Sigmoid colon (tissue), 7 donors: ENCODE results near the gene ZNF771. TPM values are rescaled to one million over a fixed set of nuclear protein-coding genes. Genes with fewer than 3 reads are reported as not detected.

Experiments used
- DNase-seq: peaks from one replicate; pipeline ENCODE4 v3.0.0-alpha.2; 2019
- H3K27ac ChIP-seq, 4 donors: fragments of 200-600 bp; sonication (generic); one replicate each; pipeline ENCODE4 v1.5.1; 2016 to 2019; ENCODE audit warnings: mild to moderate bottlenecking in 1 of 4
- H3K27me3 ChIP-seq, 3 donors: fragments of 200-600 bp; sonication (generic); one replicate each; pipeline ENCODE4 v1.5.1; 2019; ENCODE audit warnings: mild to moderate bottlenecking in 1 of 3
- H3K36me3 ChIP-seq, 4 donors: fragments of 200-600 bp; sonication (generic); one replicate each; pipeline ENCODE4 v1.5.1; 2016 to 2019
- H3K4me1 ChIP-seq, 4 donors: fragments of 200-600 bp; sonication (generic); one replicate each; pipeline ENCODE4 v1.5.1; 2017 to 2019
- H3K4me3 ChIP-seq, 4 donors: fragments of 200-600 bp; sonication (generic); one replicate each; pipeline ENCODE4 v1.5.1; 2017 to 2019; ENCODE audit warnings: mild to moderate bottlenecking in 2 of 4, moderate library complexity in 1 of 4
- H3K9me3 ChIP-seq, 4 donors: fragments of 200-600 bp in 3 of 4; sonication (generic) in 3 of 4; one replicate each; pipeline versions ENCODE4 v1.5.1 to v1.6.1; 2013 to 2019
- EP300 ChIP-seq, 4 donors: sonication (generic); formaldehyde crosslinking; IDR thresholded peaks; one replicate each; pipeline ENCODE4 v1.6.1; 2017; ENCODE audit warnings: antibody characterized with exemption in 4 of 4
- POLR2A ChIP-seq, 2 donors: fragments of 450-650 bp; IDR thresholded peaks; one replicate each; pipeline ENCODE4 v1.6.1; 2016; ENCODE audit warnings: antibody characterized with exemption in 2 of 2, mild to moderate bottlenecking in 2 of 2, moderate library complexity in 2 of 2
- POLR2AphosphoS5 ChIP-seq, 4 donors: sonication (generic); formaldehyde crosslinking; IDR thresholded peaks; one replicate each; pipeline ENCODE4 v1.6.1; 2017; ENCODE audit warnings: antibody characterized with exemption in 4 of 4
- WGBS, 2 donors: extraction: QIAGEN DNeasy Blood & Tissue Kit; methylation state at CpG; one replicate each; pipeline ENCODE4 v1.1.7; 2013; 5-methylcytosine and 5-hydroxymethylcytosine counted together
- intact Hi-C: fragments of 100-400 bp; cut with DNase I; formaldehyde crosslinking; loops from one replicate; pipeline ENCODE4 v1.15.1; 2023
- polyA plus RNA-seq, 3 donors: library from polyadenylated mRNA; stranded (reverse); fragments of 200-250 nt; gene quantifications; one replicate each; pipeline ENCODE4 v1.2.3, GENCODE V29; 2013
- total RNA-seq, 4 donors: library from RNA; depleted of rRNA; stranded (reverse); fragments of >200 nt; gene quantifications; one replicate each; pipeline ENCODE4 v1.1.0, GENCODE V29; 2016
- TF ChIP-seq, protein P1 (sequence below), 4 experiments: fragments of 450-650 bp in 3 of 4; fragments of 200-600 bp in 1 of 4; IDR thresholded peaks; one replicate each; pipeline ENCODE4 v1.5.1; 2016 to 2019; ENCODE audit warnings: antibody characterized with exemption in 4 of 4, mild to moderate bottlenecking in 3 of 4, moderate library complexity in 2 of 4
- donor health status: healthy with polysubstance abuse.
- donor health status: Bipolar disorder and iron deficiency.
- donor health status: healthy.

ZNF771 gene
- total and polyA plus RNA-seq, 7 donors: 2.5 to 30.7 (median 17.4) TPM

DNA sequence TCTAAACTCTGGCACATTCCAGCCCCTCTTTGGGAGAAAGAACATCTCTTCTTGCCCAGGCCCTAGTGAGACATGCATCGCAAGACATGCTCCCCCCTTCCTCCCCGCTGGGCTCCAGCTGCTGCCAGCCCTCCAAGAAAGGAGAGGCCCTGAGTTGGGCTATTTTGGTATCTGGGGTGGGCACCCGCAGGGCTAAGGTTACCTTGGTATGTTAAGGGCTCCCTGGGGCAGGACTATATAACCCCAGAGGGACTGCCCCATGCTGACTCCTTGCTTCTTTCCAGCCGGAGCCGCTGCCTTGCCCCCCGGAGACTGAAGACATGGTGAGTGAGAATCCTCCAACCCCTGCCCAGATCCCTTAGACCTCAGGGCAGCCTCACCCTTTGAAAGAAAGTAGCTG lies 32.9 kb upstream of the ZNF771 start, which contains the start of gene MYL11:
MYL11 (plus strand) TSS at position 265 of the 400 bp plus-strand sequence; CDS start at position 321, 56 bp downstream.
- Histone ChIP-seq H3K4me1 (peaks cover 0 to 28% (median 24%) of the 10 kb centered on the region in 4 donors), H3K27me3 (no peaks in the 10 kb centered on the region), H3K4me3 (no peak within 1 kb of the TSS), H3K9me3 (no peaks in the 10 kb centered on the region), H3K27ac (peak within 1 kb of the TSS in 2 of 4 donors; percentile 19 to 98), H3K36me3 (no peaks in the 10 kb centered on the region)
- no peak for DNase-seq
- intact Hi-C loops: loop anchor here (5.0 to 10.0 kb wide), 2 partner anchors 33 to 280 kb away; partner anchors contain the start of genes TBX6, YPEL3 and ZNF771
- TF ChIP-seq POLR2AphosphoS5 (IDR thresholded peaks at IDR 0.05): no peak
- TF ChIP-seq, protein P1, sequence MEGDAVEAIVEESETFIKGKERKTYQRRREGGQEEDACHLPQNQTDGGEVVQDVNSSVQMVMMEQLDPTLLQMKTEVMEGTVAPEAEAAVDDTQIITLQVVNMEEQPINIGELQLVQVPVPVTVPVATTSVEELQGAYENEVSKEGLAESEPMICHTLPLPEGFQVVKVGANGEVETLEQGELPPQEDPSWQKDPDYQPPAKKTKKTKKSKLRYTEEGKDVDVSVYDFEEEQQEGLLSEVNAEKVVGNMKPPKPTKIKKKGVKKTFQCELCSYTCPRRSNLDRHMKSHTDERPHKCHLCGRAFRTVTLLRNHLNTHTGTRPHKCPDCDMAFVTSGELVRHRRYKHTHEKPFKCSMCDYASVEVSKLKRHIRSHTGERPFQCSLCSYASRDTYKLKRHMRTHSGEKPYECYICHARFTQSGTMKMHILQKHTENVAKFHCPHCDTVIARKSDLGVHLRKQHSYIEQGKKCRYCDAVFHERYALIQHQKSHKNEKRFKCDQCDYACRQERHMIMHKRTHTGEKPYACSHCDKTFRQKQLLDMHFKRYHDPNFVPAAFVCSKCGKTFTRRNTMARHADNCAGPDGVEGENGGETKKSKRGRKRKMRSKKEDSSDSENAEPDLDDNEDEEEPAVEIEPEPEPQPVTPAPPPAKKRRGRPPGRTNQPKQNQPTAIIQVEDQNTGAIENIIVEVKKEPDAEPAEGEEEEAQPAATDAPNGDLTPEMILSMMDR (IDR thresholded peaks at IDR 0.05): no peak
- no peak for TF ChIP-seq EP300 (IDR thresholded peaks at IDR 0.05)
- no peak for TF ChIP-seq POLR2A (IDR thresholded peaks at IDR 0.05)
- WGBS, 2 donors: 94 to 95% methylated on average over 6 of the region's 6 CpGs

DNA sequence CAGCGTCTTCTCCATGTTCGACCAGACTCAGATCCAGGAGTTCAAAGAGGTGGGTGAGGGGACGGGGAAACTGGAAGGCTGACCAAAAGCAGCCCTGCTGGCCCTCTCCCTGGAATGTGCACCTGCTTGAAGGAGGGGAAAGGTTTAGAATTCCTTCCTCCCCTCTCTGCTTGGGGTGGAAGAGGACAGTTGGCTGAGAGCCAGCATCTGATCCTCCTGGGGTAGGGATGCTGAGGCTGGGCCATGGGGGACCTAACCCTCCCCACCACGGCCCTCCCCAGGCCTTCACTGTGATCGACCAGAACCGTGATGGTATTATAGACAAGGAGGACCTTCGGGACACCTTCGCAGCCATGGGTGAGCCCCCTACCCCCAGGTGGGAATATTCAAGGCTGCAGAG lies 31.5 kb upstream of the ZNF771 start:
- H3K9me3 ChIP-seq: no peaks in the 10 kb centered on the region
- WGBS, 2 donors: 94 to 97% methylated on average over 8 of the region's 8 CpGs
- intact Hi-C loops: loop anchor here (10.0 kb wide), 1 partner anchor 281 kb away; the partner anchor contains the start of genes TBX6 and YPEL3
- peaks cover 0 to 29% (median 27%) of the 10 kb centered on the region in 4 donors for H3K4me1 ChIP-seq
- no peaks in the 10 kb centered on the region for H3K36me3 ChIP-seq
- H3K4me3 ChIP-seq: no peak overlapping the region
- H3K27ac ChIP-seq: peak overlapping the region in 3 of 4 donors; percentile 19 to 98 (median 98)
- no peak for DNase-seq
- no peaks in the 10 kb centered on the region for H3K27me3 ChIP-seq
- TF ChIP-seq POLR2AphosphoS5 (IDR thresholded peaks at IDR 0.05): no peak
- TF ChIP-seq EP300 (IDR thresholded peaks at IDR 0.05): no peak
- TF ChIP-seq, protein P1 (IDR thresholded peaks at IDR 0.05): no peak
- no peak for TF ChIP-seq POLR2A (IDR thresholded peaks at IDR 0.05)

DNA sequence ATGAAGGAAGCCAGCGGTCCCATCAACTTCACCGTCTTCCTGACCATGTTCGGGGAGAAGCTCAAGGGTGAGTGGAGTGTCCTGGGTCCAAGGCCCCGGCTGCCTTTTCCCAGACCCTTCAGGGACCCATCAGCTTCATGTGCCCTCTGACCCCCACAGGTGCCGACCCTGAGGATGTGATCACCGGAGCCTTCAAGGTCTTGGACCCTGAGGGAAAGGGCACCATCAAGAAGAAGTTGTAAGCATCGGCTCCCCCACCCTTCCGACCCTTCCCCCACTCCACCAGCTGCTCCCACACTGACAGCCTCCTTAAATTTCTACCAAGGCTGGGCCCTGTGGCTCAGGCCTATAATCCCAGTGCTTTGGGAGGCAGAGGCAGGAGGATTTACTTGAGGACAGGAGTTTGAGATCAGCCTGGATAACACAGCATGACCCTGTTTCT lies 30.9 kb upstream of the ZNF771 start:
- TF ChIP-seq EP300 (IDR thresholded peaks at IDR 0.05): no peak
- TF ChIP-seq POLR2AphosphoS5 (IDR thresholded peaks at IDR 0.05): no peak
- TF ChIP-seq, protein P1 (IDR thresholded peaks at IDR 0.05): no peak
- no peak for TF ChIP-seq POLR2A (IDR thresholded peaks at IDR 0.05)
- Histone ChIP-seq H3K27ac (peak overlapping the region; percentile 96 to 100 (median 98)), H3K4me1 (peaks cover 0 to 24% (median 22%) of the 10 kb centered on the region in 4 donors), H3K9me3 (no peaks in the 10 kb centered on the region), H3K27me3 (no peaks in the 10 kb centered on the region), H3K4me3 (no peak overlapping the region), H3K36me3 (no peaks in the 10 kb centered on the region)
- DNase-seq: no peak
- WGBS, 2 donors: 95 to 96% methylated on average over 8 of the region's 8 CpGs
- intact Hi-C loops: loop anchor here (10.0 kb wide), 1 partner anchor 282 kb away; the partner anchor contains the start of genes TBX6 and YPEL3

DNA sequence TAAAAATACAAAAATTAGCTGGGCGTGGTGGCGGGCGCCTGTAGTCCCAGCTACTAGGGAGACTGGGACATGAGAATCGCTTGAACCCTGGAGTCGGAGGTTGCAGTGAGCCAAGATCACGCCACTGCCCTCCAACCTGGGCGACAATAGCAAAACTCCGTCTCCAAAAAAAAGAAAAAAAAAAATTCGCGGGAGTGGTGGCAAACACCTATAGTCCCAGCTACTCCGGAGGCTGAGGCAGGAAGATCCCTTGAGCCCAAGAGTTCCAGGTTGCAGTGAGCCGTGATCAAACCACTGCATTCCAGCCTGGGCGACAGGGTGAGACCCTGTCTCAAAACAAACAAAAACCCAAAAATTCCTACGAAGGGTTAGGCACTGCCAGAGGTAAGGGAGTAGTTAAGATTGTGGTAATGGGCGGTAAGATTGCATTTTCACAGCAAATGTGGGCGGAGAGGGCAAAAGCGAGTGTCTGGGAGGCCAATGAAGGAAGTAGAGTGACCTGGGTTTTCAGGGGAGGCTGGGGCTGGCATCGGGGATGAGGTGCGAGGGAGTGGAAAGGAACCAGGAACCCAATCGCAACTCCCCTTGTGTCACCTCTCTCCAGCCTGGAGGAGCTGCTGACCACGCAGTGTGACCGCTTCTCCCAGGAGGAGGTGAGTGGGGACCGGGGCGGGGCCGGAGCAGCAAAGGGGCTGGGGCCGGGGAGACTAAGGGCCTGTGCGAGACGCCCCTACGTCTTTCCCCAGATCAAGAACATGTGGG lies 30.2 kb upstream of the ZNF771 start:
- no peaks in the 10 kb centered on the region for H3K27me3 ChIP-seq
- H3K4me1 ChIP-seq: peaks cover 0 to 23% (median 20%) of the 10 kb centered on the region in 4 donors
- H3K9me3 ChIP-seq: no peaks in the 10 kb centered on the region
- TF ChIP-seq, protein P1 (IDR thresholded peaks at IDR 0.05): no peak
- no peak for TF ChIP-seq POLR2A (IDR thresholded peaks at IDR 0.05)
- TF ChIP-seq EP300 (IDR thresholded peaks at IDR 0.05): no peak
- no peak for TF ChIP-seq POLR2AphosphoS5 (IDR thresholded peaks at IDR 0.05)
- DNase-seq: no peak
- 26 to 35% methylated on average over 29 of the region's 29 CpGs for WGBS, 2 donors
- peak overlapping the region; percentile 96 to 100 (median 98) for H3K27ac ChIP-seq
- intact Hi-C loops: loop anchor here (10.0 kb wide), 1 partner anchor 282 kb away; the partner anchor contains the start of genes TBX6 and YPEL3
- peak overlapping the region; percentile 37 to 80 (median 73) for H3K4me3 ChIP-seq
- H3K36me3 ChIP-seq: no peaks in the 10 kb centered on the region
